ENCODE data around the gene MGMT. TPM values are rescaled to one million over a fixed set of nuclear protein-coding genes. Genes with fewer than 3 reads are reported as not detected.

Gene MGMT
- polyA plus RNA-seq, 1 experiment, result 10.9 TPM

DNA sequence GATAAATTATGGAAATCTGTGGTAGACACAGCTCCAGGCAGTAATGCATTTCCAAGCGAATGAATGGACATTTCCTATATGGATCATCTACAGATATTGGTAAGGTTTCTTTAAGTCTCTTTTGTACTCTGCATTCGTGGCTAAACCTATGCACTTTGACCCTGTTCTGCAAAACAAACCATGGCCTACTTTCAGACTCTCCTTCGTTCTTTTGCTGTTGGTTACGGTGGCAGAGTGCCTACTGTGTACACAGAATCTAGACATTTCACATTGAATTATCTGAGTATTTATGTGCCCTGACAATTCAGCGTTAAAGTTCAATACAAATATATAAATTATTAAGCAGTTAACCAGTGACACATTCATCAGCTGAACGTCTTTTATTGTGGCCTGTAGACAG is 93.3 kb downstream of the MGMT start:
- no peak overlapping the region for H3K4me3 ChIP-seq (ENCODE audit: low read depth, low read length)

DNA sequence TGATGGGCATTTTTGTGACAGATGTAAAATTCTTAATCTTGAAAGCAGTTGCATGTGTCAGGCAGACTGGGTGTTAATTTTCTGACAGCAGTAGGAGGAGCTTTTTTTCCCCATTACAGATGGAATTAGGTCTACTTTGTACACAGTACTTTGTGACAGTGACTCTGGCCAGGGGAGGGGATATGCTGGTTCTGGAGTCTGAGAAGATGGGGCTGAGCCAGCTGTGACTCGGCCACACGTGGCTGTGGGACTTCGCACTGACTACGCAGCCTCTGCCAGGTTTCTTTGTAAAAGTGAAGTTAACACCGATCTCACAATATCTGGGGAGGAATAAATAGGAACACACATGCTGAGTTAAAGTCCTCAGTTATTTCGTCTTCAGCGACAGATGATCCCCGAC is 95.4 kb downstream of the MGMT start:
- ChIA-PET CTCF (no interaction called here), POLR2A (no interaction called here)
- no peaks in the 10 kb centered on the region for H3K27me3 ChIP-seq (ENCODE audit: control insufficient read depth, insufficient read depth, low read length)
- H3K9me3 ChIP-seq (ENCODE audit: control insufficient read depth, insufficient read depth, low read length), result peaks cover 23% of the 10 kb centered on the region
- TF ChIP-seq, protein P1, sequence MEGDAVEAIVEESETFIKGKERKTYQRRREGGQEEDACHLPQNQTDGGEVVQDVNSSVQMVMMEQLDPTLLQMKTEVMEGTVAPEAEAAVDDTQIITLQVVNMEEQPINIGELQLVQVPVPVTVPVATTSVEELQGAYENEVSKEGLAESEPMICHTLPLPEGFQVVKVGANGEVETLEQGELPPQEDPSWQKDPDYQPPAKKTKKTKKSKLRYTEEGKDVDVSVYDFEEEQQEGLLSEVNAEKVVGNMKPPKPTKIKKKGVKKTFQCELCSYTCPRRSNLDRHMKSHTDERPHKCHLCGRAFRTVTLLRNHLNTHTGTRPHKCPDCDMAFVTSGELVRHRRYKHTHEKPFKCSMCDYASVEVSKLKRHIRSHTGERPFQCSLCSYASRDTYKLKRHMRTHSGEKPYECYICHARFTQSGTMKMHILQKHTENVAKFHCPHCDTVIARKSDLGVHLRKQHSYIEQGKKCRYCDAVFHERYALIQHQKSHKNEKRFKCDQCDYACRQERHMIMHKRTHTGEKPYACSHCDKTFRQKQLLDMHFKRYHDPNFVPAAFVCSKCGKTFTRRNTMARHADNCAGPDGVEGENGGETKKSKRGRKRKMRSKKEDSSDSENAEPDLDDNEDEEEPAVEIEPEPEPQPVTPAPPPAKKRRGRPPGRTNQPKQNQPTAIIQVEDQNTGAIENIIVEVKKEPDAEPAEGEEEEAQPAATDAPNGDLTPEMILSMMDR (IDR thresholded peaks at IDR 0.05; ENCODE audit: low read depth, low read length), result no peak
- H3K4me3 ChIP-seq (ENCODE audit: low read depth, low read length), result no peak overlapping the region
- no peak for DNase-seq (ENCODE audit: low read depth, low spot score)
- no peak overlapping the region for H3K27ac ChIP-seq (ENCODE audit: low read depth, low read length)

More for the DNA sequence above, 93.3 kb downstream of the MGMT start:
- ChIA-PET POLR2A (no interaction called here), CTCF (no interaction called here)
- TF ChIP-seq, protein P1 (IDR thresholded peaks at IDR 0.05; ENCODE audit: low read depth, low read length), result no peak
- Histone ChIP-seq H3K27me3 (ENCODE audit: control insufficient read depth, insufficient read depth, low read length) (no peaks in the 10 kb centered on the region), H3K27ac (ENCODE audit: low read depth, low read length) (no peak overlapping the region), H3K9me3 (ENCODE audit: control insufficient read depth, insufficient read depth, low read length) (peaks cover 18% of the 10 kb centered on the region)
- DNase-seq (ENCODE audit: low read depth, low spot score), result no peak

DNA sequence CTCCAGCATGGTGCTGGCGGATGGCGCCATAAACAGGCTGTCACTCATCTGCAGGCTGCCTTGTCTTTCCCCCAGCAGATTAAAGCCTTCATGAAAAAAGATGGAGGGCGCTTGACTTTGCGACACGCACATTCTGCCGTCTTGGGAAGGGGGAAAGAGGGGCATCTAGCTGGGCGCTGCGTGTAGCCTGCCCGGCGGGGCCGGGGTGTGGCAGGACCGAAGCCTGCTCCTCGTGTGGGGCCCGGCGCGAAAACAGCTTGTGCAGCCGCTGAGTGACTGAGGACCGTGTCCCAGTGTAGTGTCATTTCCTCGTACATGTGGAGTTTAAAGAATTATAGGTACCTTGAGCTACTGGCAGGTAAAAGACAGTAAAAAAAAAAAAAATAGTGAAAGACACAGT is 97.9 kb downstream of the MGMT start:
- Histone ChIP-seq H3K27ac (ENCODE audit: low read depth, low read length) (no peak overlapping the region), H3K4me3 (ENCODE audit: low read depth, low read length) (no peak overlapping the region), H3K9me3 (ENCODE audit: control insufficient read depth, insufficient read depth, low read length) (peaks cover 23% of the 10 kb centered on the region), H3K27me3 (ENCODE audit: control insufficient read depth, insufficient read depth, low read length) (no peaks in the 10 kb centered on the region)
- CTCF ChIA-PET, result no interaction called here
- no peak for DNase-seq (ENCODE audit: low read depth, low spot score)
- TF ChIP-seq, protein P1 (IDR thresholded peaks at IDR 0.05; ENCODE audit: low read depth, low read length), result no peak
- POLR2A ChIA-PET, result no interaction called here

DNA sequence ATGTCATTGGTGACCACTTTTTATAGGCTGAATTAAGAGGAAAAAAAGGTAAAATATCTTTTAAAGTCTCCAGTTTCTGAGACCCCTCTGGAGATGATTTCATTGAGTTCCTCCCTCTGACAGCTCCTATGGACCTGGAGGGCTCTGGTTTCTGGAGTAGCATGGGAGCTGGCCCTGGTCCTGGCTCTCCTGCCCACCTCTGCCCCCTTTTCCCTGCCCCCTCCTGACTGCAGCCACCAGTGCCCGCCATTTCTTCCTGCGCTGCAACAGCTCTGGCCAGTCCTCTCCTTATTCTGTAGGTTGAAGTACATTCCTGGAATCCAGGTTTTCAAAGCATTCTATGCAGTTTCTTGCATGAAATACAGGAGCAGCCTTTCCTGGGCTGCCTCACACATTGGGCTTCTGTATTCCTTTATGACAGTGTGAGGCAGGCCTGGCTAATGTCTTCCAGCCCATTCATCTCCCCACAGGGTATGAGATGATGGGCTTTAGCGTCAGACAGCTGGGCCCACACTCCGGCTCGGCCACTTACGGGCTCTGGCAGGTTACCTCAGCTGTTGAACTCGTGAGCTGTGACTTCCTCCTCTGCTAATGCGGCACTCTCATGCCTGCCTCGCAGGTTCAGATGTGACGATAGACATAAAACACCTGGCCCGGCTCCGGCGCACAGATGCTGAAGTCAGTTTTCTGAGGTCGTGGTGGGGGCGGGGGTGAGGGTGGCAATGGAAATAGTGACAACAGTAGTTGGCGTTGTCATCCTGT is 101.7 kb downstream of the MGMT start:
- peaks cover 18% of the 10 kb centered on the region for H3K9me3 ChIP-seq (ENCODE audit: control insufficient read depth, insufficient read depth, low read length)
- DNase-seq (ENCODE audit: low read depth, low spot score), result no peak
- peak overlapping the region; percentile 11 for H3K27ac ChIP-seq (ENCODE audit: low read depth, low read length)
- POLR2A ChIA-PET, result no interaction called here
- CTCF ChIA-PET, result no interaction called here
- TF ChIP-seq, protein P1 (IDR thresholded peaks at IDR 0.05; ENCODE audit: low read depth, low read length), result no peak
- H3K27me3 ChIP-seq (ENCODE audit: control insufficient read depth, insufficient read depth, low read length), result no peaks in the 10 kb centered on the region
- no peak overlapping the region for H3K4me3 ChIP-seq (ENCODE audit: low read depth, low read length)

DNA sequence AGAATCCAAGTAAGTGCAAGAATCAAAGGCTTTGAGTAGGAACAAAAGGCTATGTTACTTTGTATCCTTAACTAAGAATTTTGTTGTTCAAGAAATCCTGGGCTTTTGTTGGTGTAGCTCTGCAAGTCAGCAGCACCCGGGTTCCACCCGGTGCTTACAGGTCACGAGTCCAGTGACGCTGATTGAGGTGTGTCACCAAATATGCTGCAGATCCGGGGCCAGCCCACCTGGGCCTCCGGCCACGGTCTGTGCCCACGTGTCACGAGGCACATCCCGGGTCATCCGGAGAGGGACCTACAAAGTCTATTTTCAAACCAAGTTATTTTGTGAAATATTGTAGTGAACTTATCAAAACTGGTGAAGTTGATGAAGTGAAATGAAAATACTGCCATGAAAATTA is 103.1 kb downstream of the MGMT start:
- Histone ChIP-seq H3K27me3 (ENCODE audit: control insufficient read depth, insufficient read depth, low read length) (no peaks in the 10 kb centered on the region), H3K4me3 (ENCODE audit: low read depth, low read length) (no peak overlapping the region), H3K27ac (ENCODE audit: low read depth, low read length) (no peak overlapping the region), H3K9me3 (ENCODE audit: control insufficient read depth, insufficient read depth, low read length) (peaks cover 13% of the 10 kb centered on the region; the same call in 1 of the 2 replicates)
- POLR2A ChIA-PET, result no interaction called here
- TF ChIP-seq, protein P1 (IDR thresholded peaks at IDR 0.05; ENCODE audit: low read depth, low read length), result no peak
- CTCF ChIA-PET, result no interaction called here
- no peak for DNase-seq (ENCODE audit: low read depth, low spot score)
